BE2C (cell line): ENCODE results near the gene MEX3D.

ENCODE experiments used
- DNase-seq: peaks from one replicate; pipeline ENCODE4 v3.0.0-alpha.2; 2020
- H3K27me3 ChIP-seq: fragments of 250-450 bp; sonication (Bioruptor Pico); 2 replicates; pipeline ENCODE4 v1.5.1; 2020; ENCODE audit warnings: mild to moderate bottlenecking
- H3K36me3 ChIP-seq: fragments of 250-450 bp; sonication (Bioruptor Pico); 2 replicates; pipeline ENCODE4 v1.5.1; 2020; ENCODE audit warnings: mild to moderate bottlenecking
- H3K4me1 ChIP-seq: fragments of 250-450 bp; sonication (Bioruptor Pico); 2 replicates; pipeline ENCODE4 v1.5.1; 2020
- H3K4me3 ChIP-seq: 2 replicates; pipeline ENCODE4 v1.5.1; 2011; ENCODE audit warnings: low read depth, low read length
- H3K9me3 ChIP-seq: fragments of 250-450 bp; sonication (Bioruptor Pico); 2 replicates; pipeline ENCODE4 v1.5.1; 2020
- TF ChIP-seq, protein P1 (sequence below): IDR thresholded peaks from 2 replicates; pipeline ENCODE4 v1.5.1; 2012; ENCODE audit warnings: mild to moderate bottlenecking, low read depth, low read length

The MEX3D gene

DNA sequence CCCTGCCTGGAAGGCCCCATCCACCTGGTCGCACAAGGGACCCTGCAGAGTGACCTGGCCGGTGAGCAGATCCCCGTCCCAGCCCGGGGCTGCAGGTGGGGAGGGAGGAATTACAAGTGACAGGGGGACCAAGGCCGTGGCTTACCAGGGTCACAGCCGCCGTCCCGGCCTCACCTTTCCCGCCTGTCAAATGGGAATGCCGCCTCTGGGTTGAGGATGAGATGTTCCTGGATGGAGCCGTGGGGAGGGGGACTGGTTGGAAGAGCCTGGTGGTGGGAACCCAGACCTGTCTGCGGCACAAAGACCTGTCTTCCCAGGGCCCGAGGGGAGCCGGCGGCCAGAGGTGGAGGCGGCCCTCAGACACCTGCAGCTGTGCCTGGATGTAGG lies 38.7 kb downstream of the MEX3D start:
- H3K4me1 ChIP-seq = no peaks in the 10 kb centered on the region
- TF ChIP-seq, protein P1, sequence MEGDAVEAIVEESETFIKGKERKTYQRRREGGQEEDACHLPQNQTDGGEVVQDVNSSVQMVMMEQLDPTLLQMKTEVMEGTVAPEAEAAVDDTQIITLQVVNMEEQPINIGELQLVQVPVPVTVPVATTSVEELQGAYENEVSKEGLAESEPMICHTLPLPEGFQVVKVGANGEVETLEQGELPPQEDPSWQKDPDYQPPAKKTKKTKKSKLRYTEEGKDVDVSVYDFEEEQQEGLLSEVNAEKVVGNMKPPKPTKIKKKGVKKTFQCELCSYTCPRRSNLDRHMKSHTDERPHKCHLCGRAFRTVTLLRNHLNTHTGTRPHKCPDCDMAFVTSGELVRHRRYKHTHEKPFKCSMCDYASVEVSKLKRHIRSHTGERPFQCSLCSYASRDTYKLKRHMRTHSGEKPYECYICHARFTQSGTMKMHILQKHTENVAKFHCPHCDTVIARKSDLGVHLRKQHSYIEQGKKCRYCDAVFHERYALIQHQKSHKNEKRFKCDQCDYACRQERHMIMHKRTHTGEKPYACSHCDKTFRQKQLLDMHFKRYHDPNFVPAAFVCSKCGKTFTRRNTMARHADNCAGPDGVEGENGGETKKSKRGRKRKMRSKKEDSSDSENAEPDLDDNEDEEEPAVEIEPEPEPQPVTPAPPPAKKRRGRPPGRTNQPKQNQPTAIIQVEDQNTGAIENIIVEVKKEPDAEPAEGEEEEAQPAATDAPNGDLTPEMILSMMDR = no peak
- no peaks in the 10 kb centered on the region for H3K36me3 ChIP-seq
- DNase-seq = no peak
- peaks cover 61% of the 10 kb centered on the region for H3K27me3 ChIP-seq
- H3K4me3 ChIP-seq = no peak overlapping the region
- no peaks in the 10 kb centered on the region for H3K9me3 ChIP-seq

DNA sequence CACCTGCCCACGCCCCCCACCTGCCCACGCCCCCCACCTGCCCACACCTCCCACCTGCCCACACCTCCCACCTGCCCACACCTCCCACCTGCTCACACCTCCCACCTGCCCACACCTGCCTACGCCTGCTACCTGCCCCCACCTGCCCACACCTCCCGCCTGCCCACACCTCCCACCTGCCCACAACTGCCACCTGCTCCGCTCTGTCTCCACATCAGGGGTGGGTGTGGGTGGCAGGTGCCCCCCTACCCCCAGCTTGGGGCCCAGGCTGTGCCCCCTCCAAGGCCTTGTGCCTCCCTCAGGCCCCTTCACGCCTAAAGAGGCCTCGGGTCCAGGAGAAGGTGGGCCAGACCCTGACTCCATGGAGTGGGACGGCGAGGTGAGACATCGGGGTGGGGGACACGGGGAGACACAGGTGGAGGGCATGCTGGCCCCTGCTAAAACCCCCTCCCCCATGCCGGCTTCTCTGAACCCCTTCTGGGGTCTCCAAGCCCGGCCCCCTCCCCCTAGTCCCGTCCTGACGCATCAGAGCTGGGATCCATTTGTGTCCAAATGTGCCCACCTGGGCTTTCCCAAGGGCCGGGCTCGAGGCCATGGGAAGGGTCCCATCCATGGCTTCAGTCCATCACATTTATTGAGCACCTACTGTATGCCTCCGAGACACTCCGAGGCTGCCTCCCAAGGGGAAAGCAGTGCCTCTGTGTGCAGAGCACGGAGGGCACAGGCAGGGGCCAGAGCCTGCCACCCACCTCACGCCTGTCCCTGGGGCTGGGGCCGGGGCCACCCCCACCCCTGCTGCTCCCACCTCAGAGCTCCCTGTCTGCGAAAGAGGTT lies 39.3 kb downstream of the MEX3D start:
- no peak for DNase-seq
- Histone ChIP-seq H3K4me1 (no peaks in the 10 kb centered on the region), H3K4me3 (no peak overlapping the region), H3K27me3 (peaks cover 63% of the 10 kb centered on the region), H3K36me3 (no peaks in the 10 kb centered on the region), H3K9me3 (no peaks in the 10 kb centered on the region)
- TF ChIP-seq, protein P1 = no peak

DNA sequence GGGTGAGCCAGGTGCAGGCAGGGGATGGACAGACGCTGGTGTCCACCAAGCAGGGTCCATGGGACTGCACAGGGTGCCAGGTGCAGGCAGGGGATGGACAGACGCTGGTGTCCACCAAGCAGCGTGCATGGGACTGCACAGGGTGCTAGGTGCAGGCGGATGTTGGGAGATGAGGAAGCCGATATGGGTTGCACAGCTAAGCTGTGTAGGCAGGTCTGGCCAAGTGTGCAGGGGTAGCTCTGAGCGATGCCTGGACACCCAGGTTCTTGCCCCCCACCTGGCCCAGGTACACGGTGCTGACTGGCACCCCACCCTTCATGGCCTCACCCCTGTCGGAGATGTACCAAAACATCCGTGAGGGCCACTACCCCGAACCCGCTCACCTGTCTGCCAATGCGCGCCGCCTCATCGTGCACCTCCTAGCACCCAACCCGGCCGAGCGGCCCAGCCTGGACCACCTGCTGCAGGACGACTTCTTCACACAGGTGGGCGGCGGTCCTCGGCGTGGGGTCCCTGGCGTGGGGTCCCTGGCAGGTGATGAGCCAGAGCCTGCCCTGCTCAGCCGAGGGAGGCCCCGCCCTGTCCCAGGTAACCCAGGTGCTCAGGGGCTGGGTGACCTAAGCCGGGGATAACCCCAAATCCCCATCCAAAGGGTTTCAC lies 40.3 kb downstream of the MEX3D start:
- Histone ChIP-seq H3K9me3 (no peaks in the 10 kb centered on the region), H3K36me3 (no peaks in the 10 kb centered on the region), H3K27me3 (peaks cover 63% of the 10 kb centered on the region), H3K4me3 (no peak overlapping the region), H3K4me1 (no peaks in the 10 kb centered on the region)
- no peak for DNase-seq
- TF ChIP-seq, protein P1 = no peak

DNA sequence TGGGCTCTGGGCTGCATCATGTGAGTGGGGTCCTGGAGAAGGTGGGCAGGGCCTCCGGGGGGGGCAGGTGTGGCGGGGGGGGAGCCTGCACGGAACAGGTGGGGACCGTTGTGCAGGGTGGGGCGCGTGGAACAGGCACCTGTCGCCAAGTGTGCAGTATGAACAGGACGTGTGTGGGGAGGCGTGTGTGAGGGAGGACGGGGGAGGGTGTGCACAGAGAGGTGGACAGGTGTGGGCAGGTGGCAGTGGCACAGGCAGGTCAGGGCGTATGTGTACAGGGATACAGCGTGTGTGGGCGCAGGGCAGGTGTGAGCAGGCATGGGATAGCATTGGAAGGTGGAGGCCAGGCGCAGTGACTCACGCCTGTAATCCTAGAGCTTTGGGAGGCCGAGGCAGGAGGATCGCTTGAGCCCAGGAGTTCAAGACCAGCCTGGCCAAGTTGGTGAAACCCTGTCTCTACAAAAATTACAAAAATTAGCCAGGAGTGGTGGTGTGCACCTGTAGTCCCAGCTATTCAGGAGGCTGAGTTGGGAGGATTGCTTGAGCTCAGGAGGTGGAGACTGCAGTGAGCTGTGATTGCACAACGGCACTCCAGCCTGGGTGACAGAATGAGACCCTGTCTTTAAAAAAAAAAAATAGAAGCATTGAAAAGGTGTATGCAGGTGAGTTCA lies 41.0 kb downstream of the MEX3D start:
- no peak for DNase-seq
- Histone ChIP-seq H3K27me3 (peaks cover 65% of the 10 kb centered on the region), H3K36me3 (no peaks in the 10 kb centered on the region), H3K4me1 (no peaks in the 10 kb centered on the region), H3K4me3 (no peak overlapping the region), H3K9me3 (no peaks in the 10 kb centered on the region)
- TF ChIP-seq, protein P1 = no peak

DNA sequence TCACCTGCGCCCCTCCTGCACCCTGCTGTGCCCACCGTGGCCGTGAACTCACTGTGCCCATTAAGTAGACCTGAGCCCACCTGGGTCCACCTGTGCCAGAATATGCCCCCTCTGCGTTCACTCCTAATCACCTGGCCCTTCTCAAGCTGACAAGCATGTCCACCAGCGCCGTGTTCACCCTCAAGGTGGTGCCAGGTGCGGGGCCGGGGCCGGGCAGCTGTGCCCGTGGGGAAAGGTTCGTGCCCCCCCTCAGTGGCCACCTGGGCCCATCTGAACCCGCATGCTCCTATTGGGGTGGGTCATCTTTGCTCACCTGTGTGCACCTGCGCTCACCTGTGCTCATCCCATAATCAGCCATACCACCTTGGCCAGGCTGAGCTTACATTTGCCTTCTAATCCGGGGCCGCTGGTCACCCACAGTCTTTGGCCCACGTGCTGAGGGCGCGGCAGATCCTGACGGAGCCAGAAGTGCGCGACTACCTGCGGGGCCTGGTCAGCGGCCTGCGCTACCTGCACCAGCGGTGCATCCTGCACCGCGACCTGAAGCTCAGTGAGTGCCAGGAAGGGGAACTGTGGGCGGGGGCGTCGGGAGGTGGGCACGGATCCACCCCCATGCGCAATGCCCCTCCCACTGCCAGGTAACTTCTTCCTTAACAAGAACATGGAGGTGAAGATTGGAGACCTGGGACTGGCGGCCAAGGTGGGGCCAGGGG lies 41.9 kb downstream of the MEX3D start:
- Histone ChIP-seq H3K4me3 (no peak overlapping the region), H3K27me3 (peaks cover 56% of the 10 kb centered on the region), H3K4me1 (no peaks in the 10 kb centered on the region), H3K9me3 (no peaks in the 10 kb centered on the region), H3K36me3 (no peaks in the 10 kb centered on the region)
- no peak for DNase-seq
- TF ChIP-seq, protein P1 = no peak
